GM21528 (cell line): Measurements from ENCODE around the gene HAO1.
"Not testable (repeated sequence)": the region's sequence is repeated elsewhere in the genome, so short reads cannot be mapped to it uniquely, and the experiment has no call there.

Source experiments
- ATAC-seq: cut with Tn5 transposase; IDR thresholded peaks from one replicate; pipeline ENCODE4 v1.9.1; 2021; ENCODE audit warnings: mild to moderate bottlenecking, moderate library complexity; ENCODE audit not compliant: unreplicated experiment, low FRiP score

Gene HAO1

DNA sequence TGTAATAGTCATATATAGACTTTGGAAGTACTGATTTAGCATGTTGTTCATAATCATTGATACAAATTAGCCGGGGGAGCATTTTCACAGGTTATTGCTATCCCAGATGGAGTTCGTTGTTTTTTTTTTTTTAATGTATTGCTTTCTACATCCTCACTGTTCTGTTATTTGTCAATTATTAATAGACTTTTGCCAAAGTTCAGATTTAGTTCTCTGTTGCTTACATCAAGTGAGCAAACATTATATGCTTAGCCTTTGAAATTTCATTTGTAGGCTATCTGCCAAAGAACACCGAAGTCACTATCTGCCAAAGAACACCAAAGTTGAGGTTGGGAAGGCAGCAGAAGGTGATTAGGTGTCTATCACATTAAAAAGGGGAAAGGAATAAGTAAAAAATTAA lies at the start of gene HAO1:
Gene HAO1 (minus strand): TSS at position 118 of the 400 bp plus-strand sequence. CDS start 36 bp downstream, at position 82.
- ATAC-seq = no peak

GRCh38 chr20:7989379-7989778 lies 49.1 kb upstream of the HAO1 start:
- no peak for ATAC-seq

DNA sequence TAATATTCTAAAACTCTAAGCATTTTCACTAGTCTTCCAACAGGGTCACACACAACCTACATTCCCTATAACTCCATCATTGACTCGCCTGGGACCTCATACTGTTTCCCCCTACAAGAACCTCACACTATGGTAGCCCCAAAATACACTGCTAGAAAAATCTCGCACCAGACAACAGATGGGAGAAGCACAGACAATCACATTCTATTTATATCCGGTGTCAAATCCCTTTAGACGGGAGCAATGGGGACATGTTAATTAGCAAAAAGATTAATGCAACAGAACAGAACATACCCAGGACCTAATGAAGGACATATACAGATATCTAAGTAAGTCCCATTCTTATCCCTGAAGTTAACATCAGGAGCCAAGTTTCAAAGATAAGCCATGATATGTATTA lies 45.7 kb upstream of the HAO1 start:
- ATAC-seq = no peak

DNA sequence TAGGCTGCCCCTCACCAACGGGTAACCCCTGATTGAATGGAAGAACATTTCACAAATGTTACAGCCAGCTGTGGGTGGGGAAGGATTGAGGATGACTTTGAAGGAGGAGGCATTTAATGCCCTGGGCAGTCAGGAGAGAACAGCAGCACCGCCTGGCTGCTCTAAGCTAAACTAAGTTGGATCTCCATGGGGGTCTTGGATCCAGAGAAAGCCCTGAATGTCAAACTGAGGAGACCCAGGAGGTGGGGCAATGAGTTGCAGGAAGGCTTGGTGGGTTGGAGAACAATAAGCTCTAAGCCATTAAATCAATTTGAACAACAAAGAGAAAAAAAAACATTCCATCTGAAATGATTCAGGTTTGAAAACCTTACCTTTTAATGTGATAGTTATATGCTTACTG lies 43.9 kb upstream of the HAO1 start:
- no peak for ATAC-seq

GRCh38 chr20:7981374-7981773 lies 41.1 kb upstream of the HAO1 start:
- no peak for ATAC-seq

DNA sequence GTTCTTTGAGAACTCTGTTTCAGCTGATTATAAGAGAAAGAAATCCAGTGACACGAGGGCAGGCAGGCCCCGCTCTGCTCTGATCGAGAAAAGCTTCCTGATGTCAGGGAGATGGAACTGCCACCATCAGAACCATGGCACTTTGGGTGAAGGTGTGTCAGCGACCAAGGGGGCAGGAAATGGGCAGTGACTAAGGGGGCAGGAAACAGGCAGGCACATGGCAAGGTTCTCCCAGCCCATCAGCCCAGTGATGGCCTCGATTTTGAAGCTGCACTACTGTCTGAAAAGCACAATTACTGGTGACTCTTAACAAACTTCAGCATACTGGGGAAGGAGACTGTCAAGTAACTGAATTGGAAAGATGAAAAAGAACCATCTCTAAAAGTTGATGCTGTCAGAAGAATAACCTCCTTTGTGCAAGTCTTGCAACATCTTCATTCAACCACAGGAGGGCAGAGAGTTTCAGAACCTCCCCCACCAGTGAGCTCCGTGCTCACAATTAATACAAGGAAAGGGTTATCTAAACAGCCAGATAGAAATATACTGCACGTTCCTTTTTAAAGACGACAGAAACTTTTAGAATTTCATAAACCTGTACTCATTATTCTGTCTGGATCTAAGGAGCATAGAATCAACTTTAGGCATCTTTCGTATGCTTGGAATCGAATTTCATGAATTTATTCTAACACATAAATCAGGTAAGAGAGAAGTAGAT lies 40.2 kb upstream of the HAO1 start:
- ATAC-seq = no peak

GRCh38 chr20:7977709-7978108 lies 37.5 kb upstream of the HAO1 start:
- ATAC-seq = no peak

GRCh38 chr20:7975851-7976414 lies 35.7 kb upstream of the HAO1 start:
- ATAC-seq = no peak

GRCh38 chr20:7974785-7975435 lies 34.7 kb upstream of the HAO1 start:
- ATAC-seq = no peak

GRCh38 chr20:7971536-7972280 lies 31.4 kb upstream of the HAO1 start:
- ATAC-seq = no peak

DNA sequence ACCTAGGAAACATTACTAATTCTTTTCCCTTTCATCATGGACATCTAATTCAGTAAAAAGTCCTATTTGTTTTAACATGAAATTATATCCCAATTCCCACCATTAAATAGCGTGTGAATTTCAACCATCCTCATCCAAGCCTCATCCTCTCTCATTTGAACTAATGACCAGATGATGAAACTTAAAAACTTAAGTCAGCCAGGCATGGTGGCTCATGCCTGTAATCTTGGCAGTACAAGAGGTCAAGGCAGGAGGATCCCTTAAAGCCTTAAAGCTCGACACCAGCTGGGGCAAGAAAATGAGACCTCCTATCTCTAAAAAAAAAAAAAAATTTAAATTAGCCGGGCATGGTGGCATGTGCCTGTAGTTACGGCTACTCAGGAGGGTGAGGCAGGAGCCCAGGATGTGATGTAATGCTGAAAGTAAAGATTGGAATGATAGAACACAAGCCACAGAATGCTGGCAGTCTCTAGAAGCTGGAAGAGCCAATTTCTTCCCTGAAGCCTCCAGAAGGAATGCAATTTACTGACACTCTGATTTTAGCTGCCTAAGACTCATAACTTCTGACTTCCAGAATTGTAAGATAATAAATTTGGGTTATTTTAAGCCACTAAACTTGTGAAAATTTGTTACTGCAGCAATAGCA lies 27.1 kb upstream of the HAO1 start:
- no peak for ATAC-seq

DNA sequence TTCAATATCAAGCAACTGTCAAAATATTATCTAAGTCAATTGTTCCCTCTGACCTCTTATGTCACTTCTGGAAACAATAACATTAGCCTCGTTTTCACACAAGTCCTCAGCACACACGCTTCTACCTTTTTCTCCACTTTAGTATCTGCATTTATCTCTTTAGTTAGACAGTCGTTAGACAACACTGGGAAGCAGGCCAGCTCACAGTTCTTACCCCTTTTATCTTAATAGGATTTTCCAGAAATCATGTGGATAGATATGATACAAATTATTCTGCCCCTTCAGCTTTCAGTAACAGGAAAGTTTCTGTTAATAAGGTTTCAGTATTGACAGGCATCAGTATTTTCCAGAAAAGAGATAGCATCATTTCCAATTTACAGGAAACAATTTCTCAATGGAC lies 25.9 kb upstream of the HAO1 start:
- no peak for ATAC-seq

DNA sequence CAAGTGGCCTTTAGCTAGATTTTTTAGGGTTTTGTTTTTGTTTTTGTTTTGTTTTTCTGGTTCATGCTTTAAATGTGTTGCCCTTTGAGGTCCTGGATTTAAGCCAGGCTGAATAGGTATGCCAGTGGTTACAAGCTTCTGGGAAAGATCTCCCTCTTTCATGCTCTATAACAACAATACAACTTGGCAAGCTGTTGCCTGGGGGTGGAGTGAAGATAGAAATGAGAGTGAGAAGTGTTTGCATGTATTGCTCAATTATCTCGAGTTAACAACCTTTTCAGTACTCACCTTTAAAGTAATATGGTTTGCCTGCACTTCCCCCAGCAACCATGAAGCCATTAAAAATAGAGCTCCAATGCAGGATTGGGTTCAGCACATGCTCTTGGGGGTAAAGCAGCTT lies 19.2 kb upstream of the HAO1 start:
- no peak for ATAC-seq

GRCh38 chr20:7956561-7956960 lies 16.3 kb upstream of the HAO1 start:
- ATAC-seq = not testable (repeated sequence)

- ATAC-seq = no peak
Measured at GRCh38 chr20:7950387-7950786, 10.1 kb upstream of the HAO1 start.

DNA sequence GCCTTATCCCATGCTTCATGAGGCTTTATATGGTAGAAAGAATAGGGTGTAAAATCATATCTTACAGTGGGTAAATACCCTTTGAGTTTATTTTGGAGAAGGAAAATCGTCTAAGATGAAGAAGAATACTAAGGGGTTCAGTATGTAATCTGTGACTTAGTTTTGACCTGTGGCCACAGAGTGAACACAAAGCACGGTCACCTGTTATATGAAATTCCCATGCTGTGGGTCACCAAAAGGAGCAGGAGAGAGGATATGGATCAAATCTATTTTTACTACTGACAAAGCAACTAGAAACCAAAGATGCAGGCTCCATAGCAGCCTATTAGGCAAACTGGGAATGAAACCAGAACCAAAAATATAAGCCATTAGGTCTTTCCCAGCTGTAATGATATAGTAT lies 3.6 kb upstream of the HAO1 start:
- no peak for ATAC-seq

- ATAC-seq = no peak
Measured at GRCh38 chr20:7939663-7940062, 595 bp downstream of the HAO1 start.

DNA sequence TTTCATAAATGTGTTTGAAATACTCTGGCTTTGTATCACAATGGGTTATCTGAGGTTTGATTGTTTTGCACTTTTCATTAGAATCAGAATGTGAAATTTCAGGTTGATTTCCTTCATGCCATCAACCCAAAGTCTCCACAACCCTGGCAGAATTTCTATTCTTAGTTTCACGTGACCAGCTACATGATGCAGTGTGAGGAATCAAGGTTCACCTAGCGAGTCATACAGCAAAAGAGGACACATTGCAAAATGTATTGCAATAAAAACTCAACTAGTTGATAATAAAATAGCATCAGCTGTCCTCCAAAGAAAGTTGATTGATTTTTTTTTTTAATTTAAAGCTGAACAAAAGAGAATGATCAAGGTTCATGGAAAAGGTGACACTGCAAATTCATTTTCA lies 2.2 kb downstream of the HAO1 start:
- ATAC-seq = no peak

GRCh38 chr20:7937328-7937727 lies 2.9 kb downstream of the HAO1 start:
- no peak for ATAC-seq

DNA sequence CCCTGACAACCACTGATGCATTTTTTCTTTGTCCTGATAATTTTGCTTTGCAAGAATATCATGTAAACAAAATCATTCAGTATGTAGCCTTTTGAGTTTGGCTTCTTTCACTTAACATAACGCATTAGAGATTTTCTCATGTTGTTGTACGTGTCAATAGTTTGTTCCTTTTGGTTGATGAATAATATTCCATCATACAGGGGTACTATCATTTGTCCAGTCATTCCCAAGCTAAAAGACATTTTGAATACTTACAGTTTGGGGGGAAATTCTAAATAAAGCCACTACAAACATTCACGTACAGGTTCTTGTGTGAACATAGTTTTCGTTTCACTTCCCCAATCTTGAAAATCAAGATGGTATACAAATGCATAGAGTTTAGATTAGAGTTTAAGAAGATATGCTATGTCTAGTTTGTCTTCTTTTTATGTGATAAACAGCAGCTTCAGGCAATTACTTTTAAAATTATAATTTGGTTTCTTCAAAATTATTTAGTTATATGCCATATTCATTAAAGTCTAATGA lies 5.2 kb downstream of the HAO1 start:
- ATAC-seq = no peak

GRCh38 chr20:7933346-7933745 lies 6.9 kb downstream of the HAO1 start:
- ATAC-seq = no peak
